Measurements from ENCODE around the gene BBS9.

Gene BBS9

DNA sequence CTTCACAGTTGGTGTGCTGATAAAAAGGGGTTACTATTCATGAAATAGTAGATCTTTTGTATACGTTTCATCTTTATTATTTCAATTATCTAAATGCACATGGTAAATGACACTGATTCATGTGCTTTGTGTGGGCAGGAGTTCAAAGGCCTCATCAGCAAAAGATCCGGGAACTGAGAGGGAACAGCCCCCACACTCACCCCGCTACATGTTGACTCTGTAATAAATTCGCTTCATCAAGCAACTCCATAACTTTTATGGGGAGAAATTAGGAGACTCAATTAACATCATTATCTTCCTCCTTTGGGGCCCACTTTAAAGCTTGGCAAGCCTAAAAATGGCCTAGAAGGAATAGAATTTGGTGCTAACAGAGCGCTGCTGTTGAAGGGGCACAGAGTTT is 525.3 kb downstream of the BBS9 start:
- TF ChIP-seq, protein P1, sequence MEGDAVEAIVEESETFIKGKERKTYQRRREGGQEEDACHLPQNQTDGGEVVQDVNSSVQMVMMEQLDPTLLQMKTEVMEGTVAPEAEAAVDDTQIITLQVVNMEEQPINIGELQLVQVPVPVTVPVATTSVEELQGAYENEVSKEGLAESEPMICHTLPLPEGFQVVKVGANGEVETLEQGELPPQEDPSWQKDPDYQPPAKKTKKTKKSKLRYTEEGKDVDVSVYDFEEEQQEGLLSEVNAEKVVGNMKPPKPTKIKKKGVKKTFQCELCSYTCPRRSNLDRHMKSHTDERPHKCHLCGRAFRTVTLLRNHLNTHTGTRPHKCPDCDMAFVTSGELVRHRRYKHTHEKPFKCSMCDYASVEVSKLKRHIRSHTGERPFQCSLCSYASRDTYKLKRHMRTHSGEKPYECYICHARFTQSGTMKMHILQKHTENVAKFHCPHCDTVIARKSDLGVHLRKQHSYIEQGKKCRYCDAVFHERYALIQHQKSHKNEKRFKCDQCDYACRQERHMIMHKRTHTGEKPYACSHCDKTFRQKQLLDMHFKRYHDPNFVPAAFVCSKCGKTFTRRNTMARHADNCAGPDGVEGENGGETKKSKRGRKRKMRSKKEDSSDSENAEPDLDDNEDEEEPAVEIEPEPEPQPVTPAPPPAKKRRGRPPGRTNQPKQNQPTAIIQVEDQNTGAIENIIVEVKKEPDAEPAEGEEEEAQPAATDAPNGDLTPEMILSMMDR (IDR thresholded peaks at IDR 0.05; ENCODE audit: low read depth, low read length, missing control alignments), result no peak
- DNase-seq (ENCODE audit: low read depth), result no peak
- H3K4me3 ChIP-seq (ENCODE audit: low read depth, low read length), result no peak overlapping the region

Data from GM12864 (cell line).